Stomach (tissue), 9 donors: ENCODE data around the gene CHD6. TPM values are rescaled to one million over a fixed set of nuclear protein-coding genes. Genes with fewer than 3 reads are reported as not detected.

Experiments
- DNase-seq, 2 donors: peaks; one replicate each; pipeline versions ENCODE4 v3.0.0 to v3.0.0-alpha.2; 2013 to 2019
- H3K27ac ChIP-seq, 5 donors: fragments of 200-600 bp in 4 of 5; sonication (generic) in 4 of 5; one replicate each; pipeline ENCODE4 v1.5.1; 2013 to 2019; ENCODE audit warnings: mild to moderate bottlenecking in 1 of 5, moderate library complexity in 1 of 5
- H3K27me3 ChIP-seq, 3 donors: fragments of 200-600 bp; sonication (generic); one replicate each; pipeline ENCODE4 v1.5.1; 2017 to 2019; ENCODE audit warnings: mixed run types in 1 of 3
- H3K36me3 ChIP-seq, 4 donors: fragments of 200-600 bp; sonication (generic); 1 replicate in 3 of 4; 2 replicates in 1 of 4; pipeline ENCODE4 v1.5.1; 2016 to 2019
- H3K4me1 ChIP-seq, 4 donors: fragments of 200-600 bp; sonication (generic); one replicate each; pipeline ENCODE4 v1.5.1; 2016 to 2019
- H3K4me3 ChIP-seq, 4 donors: fragments of 200-600 bp; sonication (generic) in 3 of 4; one replicate each; pipeline ENCODE4 v1.5.1; 2016 to 2019; ENCODE audit warnings: mild to moderate bottlenecking in 1 of 4
- H3K9me3 ChIP-seq, 4 donors: fragments of 200-600 bp; sonication (generic); one replicate each; pipeline ENCODE4 v1.5.1; 2016 to 2019
- CTCF ChIP-seq, 7 experiments: fragments of 450-650 bp in 4 of 7; fragments of 200-600 bp in 3 of 7; sonication (generic) in 3 of 7; IDR thresholded peaks; one replicate each; pipeline ENCODE4 v1.5.1; 2016 to 2019; ENCODE audit warnings: antibody characterized with exemption in 7 of 7, control low read depth in 2 of 7, mild to moderate bottlenecking in 1 of 7
- EP300 ChIP-seq: sonication (generic); formaldehyde crosslinking; IDR thresholded peaks from one replicate; pipeline ENCODE4 v1.6.1; 2017; ENCODE audit warnings: antibody characterized with exemption
- POLR2A ChIP-seq, 4 donors: fragments of 450-650 bp; IDR thresholded peaks; one replicate each; pipeline ENCODE4 v1.6.1; 2016; ENCODE audit warnings: antibody characterized with exemption in 4 of 4, control low read depth in 2 of 4, mild to moderate bottlenecking in 1 of 4, moderate library complexity in 1 of 4
- POLR2AphosphoS5 ChIP-seq, 3 donors: sonication (generic); formaldehyde crosslinking; IDR thresholded peaks; one replicate each; pipeline ENCODE4 v1.6.1; 2016; ENCODE audit warnings: antibody characterized with exemption in 3 of 3
- WGBS, 5 donors: extraction: QIAGEN DNeasy Blood & Tissue Kit in 3 of 5; methylation state at CpG; one replicate each; pipeline versions ENCODE4 v1.1.5 to v1.1.7; 2013 to 2018; 5-methylcytosine and 5-hydroxymethylcytosine counted together
- intact Hi-C: fragments of 100-400 bp; cut with DNase I; formaldehyde crosslinking; loops from one replicate; pipeline ENCODE4 v1.15.1; 2023; ENCODE audit warnings: low total_unique reads
- polyA plus RNA-seq, 3 donors: library from polyadenylated mRNA; stranded (reverse); fragments of 200-250 nt; gene quantifications; one replicate each; pipeline ENCODE4 v1.2.3, GENCODE V29; 2013
- total RNA-seq, 5 donors: library from RNA; depleted of rRNA; stranded (reverse); fragments of >200 nt; gene quantifications; one replicate each; pipeline versions ENCODE4 v1.1.0 to v1.2.3, GENCODE V29; 2014 to 2016
- donor health status: healthy with polysubstance abuse.
- donor health status: Bipolar disorder and iron deficiency.
- donor health status: healthy.

Gene CHD6
- total and polyA plus RNA-seq, 8 donors = 4.4 to 84.6 (median 47.5) TPM

DNA sequence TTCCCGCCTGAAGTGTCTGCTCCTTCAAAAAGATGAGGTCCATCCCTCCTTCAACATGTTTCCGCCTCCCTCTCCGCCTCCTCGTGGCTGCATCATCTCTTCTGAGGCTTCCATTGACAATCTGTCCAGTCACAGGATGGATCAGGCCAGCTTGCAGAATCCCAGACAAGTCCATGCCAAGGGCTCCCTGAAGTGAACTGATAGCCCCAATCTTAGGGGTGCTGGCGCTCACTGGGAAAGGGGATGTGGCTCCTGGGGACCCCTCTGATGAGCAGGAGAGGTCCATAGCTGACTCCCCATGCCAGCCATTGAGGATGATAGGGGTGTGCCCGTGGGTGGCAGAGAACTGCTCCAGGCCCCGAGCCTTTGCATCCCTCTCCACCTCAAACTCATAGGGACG lies 203.0 kb downstream of the CHD6 start:
- no peak for DNase-seq
- Histone ChIP-seq H3K27me3 (no peaks in the 10 kb centered on the region), H3K36me3 (peaks cover 50 to 99% (median 95%) of the 10 kb centered on the region in 4 donors), H3K4me1 (peaks cover 0 to 17% (median 9%) of the 10 kb centered on the region in 4 donors), H3K9me3 (no peaks in the 10 kb centered on the region), H3K4me3 (no peak overlapping the region), H3K27ac (no peak overlapping the region)
- intact Hi-C loops = no loop called here
- TF ChIP-seq CTCF (IDR thresholded peaks at IDR 0.05) = no peak
- WGBS, 5 donors = 91 to 96% (median 95%) methylated on average over 8 of the region's 8 CpGs

GRCh38 chr20:41413169-41413568 lies 205.0 kb downstream of the CHD6 start:
- intact Hi-C loops = no loop called here
- Histone ChIP-seq H3K9me3 (no peaks in the 10 kb centered on the region), H3K4me3 (no peak overlapping the region), H3K4me1 (peaks cover 6 to 32% (median 17%) of the 10 kb centered on the region in 4 donors), H3K27me3 (no peaks in the 10 kb centered on the region), H3K27ac (peak overlapping the region in 1 of 5 donors; percentile 28), H3K36me3 (peaks cover 55 to 100% (median 98%) of the 10 kb centered on the region in 4 donors)
- DNase-seq = no peak
- WGBS, 5 donors = 86 to 92% (median 90%) methylated on average over 5 of the region's 5 CpGs
- no peak for TF ChIP-seq POLR2A (IDR thresholded peaks at IDR 0.05)
- TF ChIP-seq CTCF (IDR thresholded peaks at IDR 0.05) = no peak
- no peak for TF ChIP-seq EP300
- TF ChIP-seq POLR2AphosphoS5 (IDR thresholded peaks at IDR 0.05) = no peak

DNA sequence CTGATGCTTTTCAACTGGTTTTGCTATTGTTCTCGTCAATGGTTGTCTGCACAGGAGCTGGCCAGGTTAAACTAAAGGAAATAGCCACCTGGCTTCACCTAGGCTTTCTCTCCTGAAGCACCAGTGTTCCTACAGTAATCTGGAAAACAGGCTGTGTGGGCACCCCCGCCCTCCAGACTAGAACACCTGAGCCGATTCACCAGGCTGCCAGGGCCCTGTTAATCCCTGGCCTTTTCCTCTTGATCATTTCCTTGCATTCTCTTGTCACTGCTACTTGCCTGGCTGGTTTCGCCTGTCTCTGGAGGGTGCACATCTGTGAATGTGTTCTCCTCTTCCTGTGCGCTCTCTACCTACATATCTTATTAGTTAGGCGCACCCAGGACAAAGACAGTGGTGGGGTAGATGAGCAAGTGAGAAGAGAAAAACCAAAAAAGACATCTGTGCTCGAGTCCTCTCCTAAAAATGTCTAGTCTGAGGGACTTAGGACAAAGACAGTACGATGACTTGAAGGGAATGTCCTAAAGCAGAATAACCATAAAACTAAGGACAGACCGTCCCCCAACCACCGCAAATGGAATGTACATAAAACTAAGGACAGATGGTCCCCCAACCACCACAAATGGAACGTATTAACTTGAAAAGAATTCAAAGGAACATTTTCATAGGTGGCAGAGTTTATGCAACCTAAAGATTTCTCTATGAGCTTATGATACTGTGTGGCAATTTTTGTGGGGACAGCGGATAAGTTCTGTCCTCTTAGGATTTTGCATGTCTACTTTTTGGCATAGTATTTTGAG lies 205.7 kb downstream of the CHD6 start:
- Histone ChIP-seq H3K27me3 (no peaks in the 10 kb centered on the region), H3K4me3 (no peak overlapping the region), H3K4me1 (peaks cover 6 to 32% (median 17%) of the 10 kb centered on the region in 4 donors), H3K27ac (peak overlapping the region in 3 of 5 donors; percentile 41 to 62 (median 58)), H3K36me3 (peaks cover 58 to 100% (median 99%) of the 10 kb centered on the region in 4 donors), H3K9me3 (no peaks in the 10 kb centered on the region)
- intact Hi-C loops = no loop called here
- WGBS, 5 donors = 92 to 97% (median 95%) methylated on average over 12 of the region's 12 CpGs
- TF ChIP-seq POLR2AphosphoS5 (IDR thresholded peaks at IDR 0.05) = no peak
- TF ChIP-seq EP300 = no peak
- no peak for TF ChIP-seq POLR2A (IDR thresholded peaks at IDR 0.05)
- TF ChIP-seq CTCF (IDR thresholded peaks at IDR 0.05) = no peak
- no peak for DNase-seq

- Histone ChIP-seq H3K9me3 (no peaks in the 10 kb centered on the region), H3K4me1 (peaks cover 6 to 38% (median 17%) of the 10 kb centered on the region in 4 donors), H3K27me3 (no peaks in the 10 kb centered on the region), H3K36me3 (peaks cover 51 to 100% (median 99%) of the 10 kb centered on the region in 4 donors), H3K27ac (peak overlapping the region in 3 of 5 donors; percentile 41 to 62 (median 58)), H3K4me3 (no peak overlapping the region)
- intact Hi-C loops = no loop called here
- DNase-seq = peak in 1 of 2 donors; percentile 45
- 17 to 44% (median 34%) methylated on average over 2 of the region's 2 CpGs for WGBS, 5 donors
- no peak for TF ChIP-seq POLR2A (IDR thresholded peaks at IDR 0.05)
- TF ChIP-seq POLR2AphosphoS5 (IDR thresholded peaks at IDR 0.05) = no peak
- TF ChIP-seq EP300 = no peak
- peak in 2 of 7 experiments; percentile 17 to 29 for TF ChIP-seq CTCF (IDR thresholded peaks at IDR 0.05)
Measured at GRCh38 chr20:41411391-41411847, 206.8 kb downstream of the CHD6 start.
